GM20000 (cell line): ENCODE data around the gene SPATA19.
"Not testable (repeated sequence)": the region's sequence is repeated elsewhere in the genome, so short reads cannot be mapped to it uniquely, and the experiment has no call there.

Source experiments
- DNase-seq: peaks from one replicate; pipeline ENCODE4 v3.0.0; 2012; ENCODE audit warnings: low spot score
- TF ChIP-seq, protein P1 (sequence below): IDR thresholded peaks from 2 replicates; pipeline ENCODE4 v1.5.1; 2012; ENCODE audit warnings: mild to moderate bottlenecking, control low read depth; ENCODE audit errors: extremely low read depth, missing control alignments

Gene SPATA19

DNA sequence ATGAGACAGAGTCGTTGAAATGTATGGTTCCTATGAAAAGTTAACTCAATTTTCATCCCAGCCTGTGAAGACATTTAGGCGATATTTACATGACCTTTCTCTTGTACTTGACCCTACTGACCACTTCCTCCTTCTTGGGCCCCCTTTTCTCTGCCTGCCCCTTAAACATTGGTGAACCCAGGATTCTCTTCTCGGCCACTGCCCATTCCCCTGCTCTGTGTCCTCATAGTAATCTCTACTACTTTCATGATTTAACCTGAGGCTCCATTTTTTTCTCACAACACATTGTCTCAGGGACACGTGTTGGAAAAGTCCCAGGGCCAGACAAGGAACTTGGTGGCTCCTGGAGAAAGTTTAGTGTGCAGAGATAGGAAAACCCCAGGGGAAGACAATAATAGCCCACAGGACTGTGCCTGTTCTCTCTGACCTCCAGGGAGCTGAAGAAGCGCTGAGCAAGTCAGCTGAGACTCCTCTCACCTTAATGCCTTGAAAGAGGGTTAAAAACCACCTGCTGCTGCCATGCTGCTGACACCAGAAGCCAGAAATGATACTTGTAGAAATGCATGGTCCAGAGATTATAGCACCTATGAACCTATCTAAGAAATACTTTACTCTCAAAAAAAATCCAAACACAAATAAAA, 42.5 kb upstream of the SPATA19 start:
- no peak for DNase-seq
- TF ChIP-seq, protein P1, sequence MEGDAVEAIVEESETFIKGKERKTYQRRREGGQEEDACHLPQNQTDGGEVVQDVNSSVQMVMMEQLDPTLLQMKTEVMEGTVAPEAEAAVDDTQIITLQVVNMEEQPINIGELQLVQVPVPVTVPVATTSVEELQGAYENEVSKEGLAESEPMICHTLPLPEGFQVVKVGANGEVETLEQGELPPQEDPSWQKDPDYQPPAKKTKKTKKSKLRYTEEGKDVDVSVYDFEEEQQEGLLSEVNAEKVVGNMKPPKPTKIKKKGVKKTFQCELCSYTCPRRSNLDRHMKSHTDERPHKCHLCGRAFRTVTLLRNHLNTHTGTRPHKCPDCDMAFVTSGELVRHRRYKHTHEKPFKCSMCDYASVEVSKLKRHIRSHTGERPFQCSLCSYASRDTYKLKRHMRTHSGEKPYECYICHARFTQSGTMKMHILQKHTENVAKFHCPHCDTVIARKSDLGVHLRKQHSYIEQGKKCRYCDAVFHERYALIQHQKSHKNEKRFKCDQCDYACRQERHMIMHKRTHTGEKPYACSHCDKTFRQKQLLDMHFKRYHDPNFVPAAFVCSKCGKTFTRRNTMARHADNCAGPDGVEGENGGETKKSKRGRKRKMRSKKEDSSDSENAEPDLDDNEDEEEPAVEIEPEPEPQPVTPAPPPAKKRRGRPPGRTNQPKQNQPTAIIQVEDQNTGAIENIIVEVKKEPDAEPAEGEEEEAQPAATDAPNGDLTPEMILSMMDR, result no peak

DNA sequence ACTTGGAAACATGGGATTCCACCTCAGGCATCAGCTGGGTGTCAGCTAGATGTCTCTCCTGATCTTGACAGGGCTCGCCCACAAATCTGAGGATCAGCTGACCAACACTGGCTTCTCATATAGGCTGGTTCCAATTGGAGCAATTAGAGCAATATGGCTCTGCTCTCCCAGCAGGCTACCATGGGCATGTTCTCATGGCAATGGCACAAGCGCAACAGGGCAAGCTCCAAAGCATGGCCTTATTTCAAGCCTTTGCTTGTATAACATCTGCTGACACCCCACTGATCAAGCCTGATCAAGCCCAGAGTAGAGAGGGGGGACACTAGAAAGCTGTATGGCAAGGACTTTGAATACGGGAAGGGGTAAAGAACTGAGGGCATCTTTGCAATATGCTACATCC, 40.7 kb upstream of the SPATA19 start:
- TF ChIP-seq, protein P1, result no peak
- DNase-seq, result no peak

DNA sequence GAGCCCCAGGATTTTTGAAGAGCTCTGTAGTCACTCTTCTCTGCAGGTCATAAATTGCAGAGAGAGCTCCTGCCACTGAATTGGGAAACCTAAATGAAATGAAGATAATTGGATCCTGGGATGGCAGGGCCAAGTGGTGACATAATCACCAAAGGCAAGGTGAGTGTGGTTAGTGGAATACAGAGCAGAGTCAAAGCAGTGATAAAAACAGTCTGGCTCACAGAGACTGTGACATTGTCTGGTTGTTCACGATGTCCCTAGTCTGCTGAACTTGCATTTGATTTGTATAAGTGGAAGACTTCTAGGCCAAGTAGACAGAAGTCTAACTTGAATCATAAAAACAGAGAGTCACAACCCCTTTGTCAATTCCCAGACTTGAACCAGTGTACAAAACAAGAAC, 26.8 kb upstream of the SPATA19 start:
- TF ChIP-seq, protein P1, result no peak
- no peak for DNase-seq

DNA sequence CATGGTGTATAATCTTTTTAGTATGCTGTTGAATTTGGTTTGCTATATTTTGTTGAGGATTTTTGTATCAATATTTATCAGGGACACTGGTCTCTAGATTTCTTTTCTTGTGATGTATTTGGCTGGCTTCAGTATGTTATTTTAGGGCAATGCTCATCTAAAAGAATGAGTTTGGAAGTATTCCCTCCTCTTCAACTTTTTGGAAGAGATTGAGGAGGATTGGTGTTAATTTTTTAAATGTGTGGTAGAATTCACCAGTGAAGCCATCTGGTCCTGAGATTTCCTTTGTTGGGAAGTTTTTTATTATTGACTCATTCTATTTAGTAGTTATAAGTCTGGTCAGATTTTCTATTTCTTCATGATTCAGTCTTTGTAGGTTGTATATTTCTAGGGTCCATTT, 22.1 kb upstream of the SPATA19 start:
- TF ChIP-seq, protein P1, result no peak
- no peak for DNase-seq

DNA sequence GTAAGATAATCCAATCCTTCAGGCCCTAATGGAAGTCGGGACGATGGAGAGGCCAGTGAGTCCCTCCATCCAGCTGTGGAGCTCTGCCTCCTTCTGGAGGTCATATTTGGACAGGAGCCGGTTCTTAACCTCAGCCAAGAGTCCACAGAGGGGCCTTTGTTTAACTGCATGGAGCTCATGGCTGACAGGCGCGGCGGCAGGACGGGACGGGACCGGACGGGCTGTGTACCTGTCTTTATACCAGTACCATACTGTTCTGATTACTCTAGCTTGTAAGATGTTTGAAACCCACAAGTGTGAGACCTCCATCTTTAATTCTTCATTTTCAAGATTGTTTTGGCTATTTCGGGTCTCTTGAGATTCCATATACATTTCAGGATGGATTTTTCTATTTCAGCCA, 20.2 kb upstream of the SPATA19 start:
- TF ChIP-seq, protein P1, result no peak
- no peak for DNase-seq

DNA sequence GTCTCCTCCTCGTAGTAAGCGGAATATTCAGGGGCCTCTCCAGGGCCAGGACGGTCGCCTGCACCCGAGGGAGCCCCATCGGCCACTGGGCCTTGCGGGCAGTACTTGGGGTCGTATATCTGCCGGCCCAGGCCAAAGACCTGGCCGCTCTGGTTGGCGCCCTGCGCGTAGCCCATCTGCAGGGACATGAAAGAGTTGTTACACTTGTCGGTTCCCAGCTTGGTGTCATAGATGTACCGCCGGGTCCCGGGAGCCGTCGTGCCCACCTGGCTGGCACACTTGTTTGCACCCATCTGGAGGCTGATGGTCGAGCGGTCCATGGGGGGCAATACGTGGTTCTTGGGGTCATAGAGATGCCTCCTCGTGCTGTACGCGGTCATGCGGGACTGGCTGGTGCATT, 19.4 kb upstream of the SPATA19 start:
- TF ChIP-seq, protein P1, result no peak
- no peak for DNase-seq

DNA sequence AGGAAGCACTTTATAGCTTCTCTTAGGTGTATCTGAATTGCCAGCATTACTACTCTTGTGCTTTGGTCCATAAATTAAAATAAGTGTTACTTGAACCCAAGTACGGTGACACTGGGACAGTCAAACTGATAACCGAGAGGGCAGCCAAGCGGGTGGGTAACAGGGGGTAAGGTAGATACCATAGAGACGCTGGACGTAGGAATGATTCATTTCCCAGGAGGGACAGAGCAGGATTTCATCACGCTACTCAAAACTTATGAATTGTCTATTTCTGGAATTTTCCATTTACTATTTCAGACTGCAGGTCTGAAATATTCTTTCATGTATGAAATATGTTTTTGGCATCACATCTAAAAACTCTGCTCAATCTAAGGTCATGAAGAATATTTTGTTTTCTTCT, 14.8 kb upstream of the SPATA19 start:
- TF ChIP-seq, protein P1, result no peak
- no peak for DNase-seq

DNA sequence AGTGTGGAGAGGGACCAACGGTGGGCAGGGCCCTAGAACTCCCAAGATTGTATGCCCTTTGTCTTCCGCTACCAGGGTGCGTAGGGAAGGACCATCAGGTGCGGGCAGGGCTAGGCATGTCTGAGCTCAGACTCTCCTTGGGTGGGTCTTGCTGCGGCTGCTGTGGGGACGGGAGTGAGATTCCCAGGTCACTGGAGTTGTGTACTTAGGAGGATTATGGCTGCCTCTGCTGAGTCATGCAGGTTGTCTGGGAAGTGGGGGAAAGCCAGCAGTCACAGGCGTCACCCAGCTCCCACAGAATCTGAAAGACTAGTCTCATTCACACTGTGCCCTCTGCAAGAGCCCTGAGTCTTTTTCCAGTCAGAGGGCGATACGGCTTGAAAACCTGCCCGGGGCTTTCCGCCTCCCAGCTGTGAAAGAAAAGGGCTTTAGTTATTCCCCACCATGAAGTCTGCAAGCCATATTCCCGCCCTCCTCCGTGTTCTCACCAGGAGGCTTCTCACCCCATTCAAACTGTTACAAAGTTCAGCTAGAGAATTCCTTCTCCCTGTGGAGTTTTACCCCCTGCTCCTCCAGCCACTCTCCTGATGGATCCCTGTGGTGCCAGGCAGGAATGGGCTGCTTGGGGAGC, 9.1 kb upstream of the SPATA19 start:
- not testable (repeated sequence) for DNase-seq
